Esophagus muscularis mucosa (tissue), 3 donors: ENCODE measurements around the gene CCDC12.

Experiments
- CTCF ChIP-seq, 3 experiments: fragments of 200-600 bp in 2 of 3; fragments of 450-650 bp in 1 of 3; sonication (generic) in 2 of 3; IDR thresholded peaks; one replicate each; pipeline ENCODE4 v1.5.1; 2017 to 2019; ENCODE audit warnings: antibody characterized with exemption in 3 of 3, mild to moderate bottlenecking in 2 of 3, moderate library complexity in 1 of 3
- POLR2A ChIP-seq: fragments of 450-650 bp; IDR thresholded peaks from one replicate; pipeline ENCODE4 v1.6.1; 2017; ENCODE audit warnings: antibody characterized with exemption, moderate library complexity, mild to moderate bottlenecking, low read depth

- TF ChIP-seq CTCF (IDR thresholded peaks at IDR 0.05), result no peak
- TF ChIP-seq POLR2A, result no peak
Observed at GRCh38 chr3:46906471-46907058, 70.0 kb downstream of the CCDC12 start.
